OCI-LY1 (cell line): Measurements from ENCODE around the gene MYH7.
"Not testable (repeated sequence)": the region's sequence is repeated elsewhere in the genome, so short reads cannot be mapped to it uniquely, and the experiment has no call there.

Source experiments
- H2AFZ ChIP-seq: fragments of 200-600 bp; sonication (generic), shearing (Covaris generic); 2 replicates; pipeline ENCODE4 v1.6.0; 2014; ENCODE audit warnings: antibody characterized with exemption, mild to moderate bottlenecking, low read length
- H3F3A ChIP-seq: fragments of 200-600 bp; sonication (generic), shearing (Covaris generic); 2 replicates; pipeline ENCODE4 v1.6.0; 2014; ENCODE audit warnings: mild to moderate bottlenecking, antibody characterized with exemption, low read length, moderate library complexity; ENCODE audit not compliant: insufficient read depth
- H3K27ac ChIP-seq: fragments of 200-600 bp; sonication (generic); 2 replicates; pipeline ENCODE4 v1.5.1; 2014; ENCODE audit warnings: low read length, mixed run types, mild to moderate bottlenecking, low read depth; ENCODE audit not compliant: poor library complexity, severe bottlenecking
- H3K27me3 ChIP-seq: fragments of 200-600 bp; sonication (generic); 2 replicates; pipeline ENCODE4 v1.6.0; 2014; ENCODE audit warnings: antibody characterized with exemption, mild to moderate bottlenecking, low read length, moderate library complexity; ENCODE audit not compliant: insufficient read depth
- H3K36me3 ChIP-seq: fragments of 200-600 bp; sonication (generic); 2 replicates; pipeline ENCODE4 v1.6.1; 2014; ENCODE audit warnings: mild to moderate bottlenecking, antibody characterized with exemption, low read length, moderate library complexity, mixed read lengths; ENCODE audit not compliant: insufficient read depth
- H3K4me1 ChIP-seq: fragments of 200-600 bp; sonication (generic); 2 replicates; pipeline ENCODE4 v1.5.1; 2014; ENCODE audit warnings: mild to moderate bottlenecking, low read length, moderate library complexity; ENCODE audit not compliant: insufficient read depth, severe bottlenecking
- H3K4me2 ChIP-seq: fragments of 200-600 bp; sonication (generic), shearing (Covaris generic); 2 replicates; pipeline ENCODE4 v1.6.1; 2014; ENCODE audit warnings: low read length
- H3K4me3 ChIP-seq: fragments of 200-600 bp; sonication (generic); 2 replicates; pipeline ENCODE4 v1.5.1; 2014; ENCODE audit warnings: low read length, low read depth, mild to moderate bottlenecking, mixed read lengths; ENCODE audit not compliant: poor library complexity, severe bottlenecking
- H3K79me2 ChIP-seq: fragments of 200-600 bp; shearing (Covaris generic); 2 replicates; pipeline ENCODE4 v1.6.1; 2016; ENCODE audit warnings: mixed run types, low read length, mixed read lengths; ENCODE audit not compliant: insufficient read depth
- H3K9ac ChIP-seq: fragments of 200-600 bp; sonication (generic), shearing (Covaris generic); 2 replicates; pipeline ENCODE4 v1.6.1; 2014; ENCODE audit warnings: mild to moderate bottlenecking, low read length, mixed read lengths
- H3K9me2 ChIP-seq: fragments of 200-600 bp; sonication (generic), shearing (Covaris generic); 2 replicates; pipeline ENCODE4 v1.6.1; 2014; ENCODE audit warnings: low read depth, mild to moderate bottlenecking, low read length, mixed read lengths
- H3K9me3 ChIP-seq: fragments of 200-600 bp; shearing (Covaris generic); 2 replicates; pipeline ENCODE4 v1.6.1; 2014; ENCODE audit warnings: low read length, mixed read lengths
- H4K20me1 ChIP-seq: fragments of 200-600 bp; sonication (generic), shearing (Covaris generic); 2 replicates; pipeline ENCODE4 v1.6.0; 2016; ENCODE audit warnings: mild to moderate bottlenecking, low read length; ENCODE audit not compliant: insufficient read depth
- EZH2 ChIP-seq: fragments of 200-600 bp; sonication (generic), shearing (Covaris generic); IDR thresholded peaks from 2 replicates; pipeline ENCODE4 v1.8.0; 2017; ENCODE audit warnings: borderline replicate concordance, mixed run types, mild to moderate bottlenecking, antibody characterized with exemption, low read length, moderate library complexity, mixed read lengths
- TF ChIP-seq, protein P1 (sequence below): fragments of 200-600 bp; sonication (generic), shearing (Covaris generic); IDR thresholded peaks from 2 replicates; pipeline ENCODE4 v1.5.1; 2017; ENCODE audit warnings: mild to moderate bottlenecking, antibody characterized with exemption, low read length, moderate library complexity, mixed read lengths

The MYH7 gene

DNA sequence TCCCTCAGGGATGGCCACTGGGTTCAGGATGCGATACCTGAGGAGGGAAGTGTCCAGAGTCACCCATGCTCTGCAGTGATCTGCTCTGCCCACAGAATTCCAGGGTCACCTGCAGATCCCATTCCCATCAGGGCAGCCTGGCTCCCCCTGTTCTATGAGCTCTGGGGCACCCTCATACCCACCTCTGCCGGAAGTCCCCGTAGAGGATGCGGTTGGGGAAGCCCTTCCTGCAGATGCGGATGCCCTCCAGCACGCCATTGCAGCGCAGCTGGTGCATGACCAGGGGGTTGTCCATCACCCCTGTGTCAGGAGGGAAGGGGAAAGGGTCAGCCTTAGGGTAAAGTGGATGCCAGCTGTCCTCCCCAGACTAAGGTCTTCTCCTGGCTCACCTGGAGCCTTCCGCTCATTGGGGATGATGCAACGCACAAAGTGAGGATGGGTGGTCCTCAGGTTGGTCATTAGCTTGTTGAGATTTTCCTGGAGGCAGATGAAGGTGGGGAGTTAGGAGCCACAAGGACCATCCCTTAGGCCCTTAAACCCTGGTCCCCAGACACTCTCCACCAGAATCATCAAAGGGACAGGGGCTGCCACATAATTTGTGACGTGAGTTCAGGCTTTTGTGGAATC, 38.6 kb downstream of the MYH7 start:
- Histone ChIP-seq H3K27me3 (0 out of 2 replicates have a peak, but pooled peaks cover 4% of the 10 kb centered on the region), H3K9ac (no peak overlapping the region), H3K4me2 (no peak overlapping the region)

DNA sequence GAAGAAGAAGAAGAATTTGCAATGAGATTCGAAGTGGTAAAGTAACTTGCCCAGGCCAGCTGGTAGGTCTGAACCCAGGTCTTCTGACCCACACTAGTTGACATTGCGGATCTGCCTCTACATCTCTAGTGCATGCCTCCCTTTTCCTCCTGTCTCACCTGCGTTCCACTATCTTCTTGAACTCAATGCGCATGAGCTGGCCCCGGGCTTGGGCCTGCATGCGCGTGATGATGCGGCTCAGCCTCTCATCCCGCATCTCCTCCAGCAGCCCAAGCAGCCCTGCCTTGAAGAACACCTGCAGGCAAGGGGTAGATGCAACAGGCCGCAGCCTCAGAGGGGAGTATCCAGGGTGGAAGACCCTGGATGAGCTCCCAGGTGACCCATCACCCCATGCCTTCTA, 39.3 kb downstream of the MYH7 start:
- Histone ChIP-seq H3K79me2 (no peaks in the 10 kb centered on the region), H2AFZ (no peak overlapping the region), H3F3A (no peaks in the 10 kb centered on the region), H4K20me1 (no peaks in the 10 kb centered on the region), H3K36me3 (no peaks in the 10 kb centered on the region), H3K4me3 (no peak overlapping the region), H3K9ac (no peak overlapping the region), H3K27me3 (0 out of 2 replicates have a peak, but pooled peaks cover 4% of the 10 kb centered on the region), H3K4me1 (no peaks in the 10 kb centered on the region), H3K27ac (no peak overlapping the region), H3K9me2 (no peaks in the 10 kb centered on the region), H3K9me3 (no peaks in the 10 kb centered on the region), H3K4me2 (no peak overlapping the region)
- TF ChIP-seq EZH2, result no peak

More for the DNA sequence above, 38.6 kb downstream of the MYH7 start:
- no peaks in the 10 kb centered on the region for H3F3A ChIP-seq
- no peaks in the 10 kb centered on the region for H3K79me2 ChIP-seq
- no peaks in the 10 kb centered on the region for H3K36me3 ChIP-seq
- no peak overlapping the region for H3K4me3 ChIP-seq
- no peaks in the 10 kb centered on the region for H4K20me1 ChIP-seq
- no peaks in the 10 kb centered on the region for H3K9me3 ChIP-seq
- H3K27ac ChIP-seq, result no peak overlapping the region
- TF ChIP-seq, protein P1, sequence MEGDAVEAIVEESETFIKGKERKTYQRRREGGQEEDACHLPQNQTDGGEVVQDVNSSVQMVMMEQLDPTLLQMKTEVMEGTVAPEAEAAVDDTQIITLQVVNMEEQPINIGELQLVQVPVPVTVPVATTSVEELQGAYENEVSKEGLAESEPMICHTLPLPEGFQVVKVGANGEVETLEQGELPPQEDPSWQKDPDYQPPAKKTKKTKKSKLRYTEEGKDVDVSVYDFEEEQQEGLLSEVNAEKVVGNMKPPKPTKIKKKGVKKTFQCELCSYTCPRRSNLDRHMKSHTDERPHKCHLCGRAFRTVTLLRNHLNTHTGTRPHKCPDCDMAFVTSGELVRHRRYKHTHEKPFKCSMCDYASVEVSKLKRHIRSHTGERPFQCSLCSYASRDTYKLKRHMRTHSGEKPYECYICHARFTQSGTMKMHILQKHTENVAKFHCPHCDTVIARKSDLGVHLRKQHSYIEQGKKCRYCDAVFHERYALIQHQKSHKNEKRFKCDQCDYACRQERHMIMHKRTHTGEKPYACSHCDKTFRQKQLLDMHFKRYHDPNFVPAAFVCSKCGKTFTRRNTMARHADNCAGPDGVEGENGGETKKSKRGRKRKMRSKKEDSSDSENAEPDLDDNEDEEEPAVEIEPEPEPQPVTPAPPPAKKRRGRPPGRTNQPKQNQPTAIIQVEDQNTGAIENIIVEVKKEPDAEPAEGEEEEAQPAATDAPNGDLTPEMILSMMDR, result no peak
- no peak for TF ChIP-seq EZH2
- no peaks in the 10 kb centered on the region for H3K4me1 ChIP-seq
- no peak overlapping the region for H2AFZ ChIP-seq
- H3K9me2 ChIP-seq, result no peaks in the 10 kb centered on the region

DNA sequence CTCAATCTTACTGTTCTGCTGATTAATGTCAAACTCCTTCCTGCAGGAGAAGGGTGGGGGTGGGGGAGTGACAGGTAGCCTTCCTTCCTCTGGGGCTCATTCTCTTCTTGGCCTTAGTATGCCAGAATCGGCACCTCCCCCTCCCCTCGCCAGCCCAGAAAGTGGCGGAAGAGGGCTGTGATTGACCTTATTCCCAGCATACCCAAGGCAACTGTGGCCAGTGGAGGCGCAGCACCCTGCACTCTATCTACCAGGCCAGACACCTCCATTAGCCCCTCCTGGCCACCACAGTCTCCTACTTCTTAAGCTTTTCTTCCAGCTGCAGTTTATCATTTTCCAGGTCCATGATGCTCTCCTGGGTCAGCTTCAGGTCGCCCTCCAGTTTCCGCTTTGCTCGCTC, 42.8 kb downstream of the MYH7 start:
- TF ChIP-seq EZH2, result no peak
- TF ChIP-seq, protein P1, result no peak
- no peaks in the 10 kb centered on the region for H3K79me2 ChIP-seq
- no peak overlapping the region for H3K9ac ChIP-seq
- no peaks in the 10 kb centered on the region for H3F3A ChIP-seq
- no peak overlapping the region for H3K4me2 ChIP-seq
- H4K20me1 ChIP-seq, result no peaks in the 10 kb centered on the region
- H3K36me3 ChIP-seq, result no peaks in the 10 kb centered on the region
- no peaks in the 10 kb centered on the region for H3K9me3 ChIP-seq
- H3K27ac ChIP-seq, result no peak overlapping the region
- no peaks in the 10 kb centered on the region for H3K9me2 ChIP-seq
- no peaks in the 10 kb centered on the region for H3K4me1 ChIP-seq
- no peak overlapping the region for H2AFZ ChIP-seq
- peaks cover 8% of the 10 kb centered on the region; the same call in 1 of the 2 replicates for H3K27me3 ChIP-seq
- H3K4me3 ChIP-seq, result no peak overlapping the region

DNA sequence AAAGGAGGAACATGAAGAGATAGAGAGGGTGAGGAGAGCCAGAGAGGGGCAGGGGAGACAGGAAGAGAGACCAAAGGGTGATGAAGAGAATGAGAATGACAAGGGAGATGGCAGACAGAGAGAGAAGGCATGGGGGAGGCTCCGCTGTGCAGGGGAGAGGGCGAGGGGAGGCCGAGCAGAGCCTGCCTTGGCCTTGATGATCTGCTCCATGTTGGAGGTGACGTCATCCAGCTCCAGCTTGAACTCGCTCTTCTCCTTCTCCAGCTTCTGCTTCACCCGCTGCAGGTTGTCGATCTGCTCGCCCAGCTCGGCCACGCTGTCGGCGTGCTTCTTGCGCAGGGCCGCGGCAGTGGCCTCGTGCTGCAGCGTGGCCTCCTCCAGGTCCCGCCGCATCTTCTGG, 45.6 kb downstream of the MYH7 start:
- H3F3A ChIP-seq, H3K4me2 ChIP-seq, H3K9me3 ChIP-seq, H4K20me1 ChIP-seq, H3K36me3 ChIP-seq, H3K27ac ChIP-seq, H3K4me3 ChIP-seq, H3K79me2 ChIP-seq, H2AFZ ChIP-seq, H3K9me2 ChIP-seq, H3K4me1 ChIP-seq, H3K9ac ChIP-seq: not testable (repeated sequence)
- H3K27me3 ChIP-seq, result peaks cover 12% of the 10 kb centered on the region; the same call in 1 of the 2 replicates
